ENCODE data around the gene PRKN.

The PRKN gene

DNA sequence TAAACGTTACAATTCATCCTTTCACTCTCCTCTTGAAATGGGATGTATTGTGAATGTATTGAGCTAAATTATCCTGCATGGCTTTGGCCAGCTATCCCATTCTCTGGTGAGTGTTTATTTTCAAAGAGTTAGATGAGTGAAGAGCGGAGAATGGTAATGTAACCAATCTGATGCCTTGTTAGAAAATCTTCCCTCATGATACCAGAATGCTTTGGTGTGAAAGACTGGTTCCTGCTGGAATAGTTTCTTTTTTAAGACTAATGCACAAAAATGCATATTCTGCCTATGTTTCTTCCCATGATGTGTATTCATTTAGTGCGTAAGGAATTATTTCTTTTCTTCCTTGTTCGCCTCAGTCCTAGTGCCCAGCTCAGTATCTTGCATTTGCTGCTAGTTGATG is 506.7 kb downstream of the PRKN start:
- DNase-seq: no peak

DNA sequence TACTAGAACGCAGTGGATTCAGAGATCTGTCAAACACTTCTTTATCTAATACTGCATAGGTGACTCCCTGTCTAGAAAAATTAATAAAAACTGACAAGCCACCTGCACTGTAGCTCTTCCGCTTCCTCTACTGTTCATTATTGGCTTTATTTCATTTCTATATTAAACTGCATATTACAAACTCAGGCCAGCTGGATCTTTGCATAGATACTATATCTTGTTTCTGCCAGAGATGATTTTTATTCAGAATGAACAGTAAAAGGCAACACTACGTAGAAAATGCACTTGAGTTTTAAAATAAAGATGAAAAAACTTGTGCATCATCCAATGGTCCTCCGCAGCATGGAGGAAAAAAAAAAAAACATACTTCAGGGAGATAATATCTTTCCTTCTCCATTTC is 508.3 kb downstream of the PRKN start:
- no peak for DNase-seq

GRCh38 chr6:162217811-162218493 is 509.6 kb downstream of the PRKN start:
- DNase-seq: no peak

GRCh38 chr6:162217058-162217457 is 510.5 kb downstream of the PRKN start:
- no peak for DNase-seq

DNA sequence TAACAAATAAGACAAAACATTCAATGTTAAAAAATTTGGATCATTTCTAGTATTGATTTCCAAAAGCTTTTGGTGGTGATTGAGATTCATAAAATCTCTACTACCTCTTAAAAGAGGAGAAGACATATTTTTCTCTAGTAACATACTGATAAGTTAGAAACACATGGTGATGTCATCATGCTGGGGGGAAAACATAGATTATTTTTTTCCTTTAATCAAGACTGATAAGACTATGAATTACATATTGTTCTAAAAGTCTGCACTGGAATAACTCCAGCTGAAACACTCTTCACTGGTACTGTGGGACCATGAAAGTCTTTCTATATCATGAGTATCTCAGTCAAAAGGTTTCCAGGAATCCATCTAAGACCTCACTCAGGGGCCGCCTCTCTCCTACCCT is 515.8 kb downstream of the PRKN start:
- no peak for DNase-seq

GRCh38 chr6:162211022-162211421 is 516.5 kb downstream of the PRKN start:
- no peak for DNase-seq

DNA sequence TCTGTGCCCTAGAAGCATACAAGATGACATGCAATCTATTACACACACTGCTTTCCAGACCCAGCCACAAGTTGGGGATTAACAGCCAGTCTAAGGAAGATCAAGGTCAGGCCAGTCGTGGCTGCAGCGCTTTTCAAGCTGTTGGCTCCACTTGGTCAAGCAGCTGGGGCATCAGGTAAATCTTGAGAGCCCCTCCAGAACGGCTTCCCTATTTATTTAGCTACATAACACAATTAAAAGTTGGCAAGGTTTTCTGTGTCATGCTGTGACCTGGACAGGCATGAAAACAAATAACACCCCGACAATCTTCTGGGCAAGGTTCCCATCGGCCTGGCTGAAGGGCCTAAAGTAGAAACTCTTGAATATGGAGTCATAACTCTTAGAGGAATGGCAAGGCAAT is 524.3 kb downstream of the PRKN start:
- no peak for DNase-seq

GRCh38 chr6:162200945-162201690 is 526.4 kb downstream of the PRKN start:
- no peak for DNase-seq

DNA sequence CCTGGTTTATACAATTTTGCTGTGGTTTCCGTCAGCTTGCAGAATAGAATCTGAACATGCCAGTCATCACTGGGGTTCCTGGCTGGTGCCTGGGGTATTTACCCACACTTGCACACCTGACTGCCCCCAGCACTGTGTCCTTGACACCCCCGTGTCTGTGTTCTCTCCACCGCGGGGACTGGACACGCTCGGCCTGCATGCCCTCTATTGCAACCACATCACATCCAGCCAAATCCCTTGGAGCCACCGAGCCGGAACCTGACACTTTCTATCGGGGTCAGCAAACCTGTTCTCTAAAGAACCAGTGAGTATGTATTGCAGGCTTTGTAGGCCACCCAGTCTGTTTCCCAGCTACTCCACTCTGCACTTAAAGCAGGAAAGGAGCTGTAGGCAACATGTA is 527.5 kb downstream of the PRKN start:
- no peak for DNase-seq

- no peak for DNase-seq
Observed at GRCh38 chr6:162198925-162199324, 528.6 kb downstream of the PRKN start.

GRCh38 chr6:162198076-162198475 is 529.5 kb downstream of the PRKN start:
- no peak for DNase-seq

GRCh38 chr6:162195441-162195840 is 532.1 kb downstream of the PRKN start:
- no peak for DNase-seq

DNA sequence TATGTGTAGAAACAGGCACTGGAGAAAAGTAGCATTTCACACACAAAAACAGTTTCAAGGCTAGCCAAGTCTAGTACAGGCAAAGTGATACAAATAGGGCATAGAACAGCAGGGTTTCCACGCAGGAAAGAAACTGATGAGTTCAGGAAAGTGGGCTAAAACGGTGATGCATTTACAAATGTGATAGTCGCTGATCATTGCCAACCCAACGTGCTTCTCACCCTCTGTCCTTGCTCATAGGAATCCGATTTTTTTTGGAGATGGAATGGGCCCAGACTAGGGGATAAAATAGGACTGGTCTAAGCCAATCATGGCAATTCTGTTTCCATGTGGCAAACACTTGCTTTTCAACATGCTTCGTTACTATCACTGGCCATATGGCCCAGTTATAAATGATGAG is 536.6 kb downstream of the PRKN start:
- DNase-seq: no peak

DNA sequence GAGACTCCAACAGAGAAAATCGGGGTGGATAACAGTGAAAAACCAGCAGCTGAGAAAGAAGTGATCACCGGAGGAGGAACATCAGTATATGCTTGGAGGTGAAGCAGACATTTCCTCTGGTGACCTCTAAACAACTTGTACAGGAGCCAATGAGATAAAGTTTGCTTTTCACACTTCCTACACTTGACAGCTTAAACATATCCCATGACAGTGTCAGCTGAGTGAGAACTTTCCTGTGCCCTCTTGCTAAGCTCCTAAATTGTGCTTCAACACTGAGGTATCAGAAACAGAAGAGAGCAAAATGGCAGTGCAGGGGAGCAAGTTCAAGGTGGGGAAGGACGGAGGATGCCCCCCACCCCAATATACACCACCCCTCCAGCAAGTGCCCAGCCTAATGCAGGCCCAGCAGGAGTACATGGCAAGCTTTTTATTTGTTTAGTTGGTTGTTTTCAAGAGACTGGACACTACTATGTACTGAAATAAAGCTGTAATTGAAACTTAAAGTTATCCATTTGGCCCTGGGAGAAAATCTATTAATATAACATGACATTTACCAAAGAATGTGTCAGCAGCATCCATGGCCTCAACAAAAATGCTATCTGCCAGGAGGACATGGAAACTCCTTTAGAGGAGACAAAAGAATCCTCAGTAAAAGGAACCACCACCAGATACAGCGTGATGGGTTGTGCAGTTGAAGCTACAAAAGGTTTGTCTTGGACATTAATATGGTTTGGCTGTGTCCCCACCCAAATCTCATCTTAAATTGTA is 540.2 kb downstream of the PRKN start:
- DNase-seq: no peak

DNA sequence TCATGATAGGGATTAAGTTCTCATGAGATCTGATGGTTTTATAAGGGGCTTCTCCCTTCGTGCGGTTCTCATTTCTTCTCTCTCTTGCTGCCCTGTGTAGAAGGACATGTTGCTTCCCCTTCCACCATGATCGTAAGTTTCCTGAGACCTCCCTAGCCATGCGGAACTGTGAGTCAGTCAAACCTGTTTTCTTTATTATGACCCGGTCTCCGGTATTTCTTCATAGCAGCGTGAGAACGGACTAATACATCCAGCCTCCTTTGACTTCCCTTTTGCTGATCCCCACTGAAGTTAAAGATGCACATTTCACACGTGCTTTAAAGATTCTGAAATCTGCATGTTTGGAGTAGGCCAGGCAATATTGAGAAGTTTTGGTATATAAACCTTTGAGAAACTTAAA is 543.1 kb downstream of the PRKN start:
- DNase-seq: no peak

GRCh38 chr6:162181741-162182401 is 545.7 kb downstream of the PRKN start:
- no peak for DNase-seq

DNA sequence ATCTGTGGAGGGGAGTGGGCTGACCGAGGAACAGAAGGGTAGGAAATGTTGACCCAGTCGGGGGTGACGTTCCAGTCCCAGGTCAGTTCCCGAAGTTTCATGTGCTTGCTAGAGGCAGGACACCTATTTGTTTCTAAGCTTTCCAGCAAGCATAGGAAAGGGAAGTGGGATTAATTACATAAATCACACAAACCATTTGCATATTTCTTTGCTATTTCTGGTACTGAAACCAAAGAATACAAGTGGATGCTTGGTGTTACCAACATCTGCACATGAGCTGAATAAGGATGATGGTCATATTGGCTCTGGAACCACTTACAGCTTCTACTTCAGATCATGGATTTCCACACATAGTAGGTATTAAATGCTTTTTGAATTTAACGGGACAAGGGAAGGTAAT is 546.5 kb downstream of the PRKN start:
- no peak for DNase-seq

GRCh38 chr6:162179196-162179951 is 548.2 kb downstream of the PRKN start:
- DNase-seq: no peak

GRCh38 chr6:162178666-162179065 is 548.9 kb downstream of the PRKN start:
- DNase-seq: no peak

DNA sequence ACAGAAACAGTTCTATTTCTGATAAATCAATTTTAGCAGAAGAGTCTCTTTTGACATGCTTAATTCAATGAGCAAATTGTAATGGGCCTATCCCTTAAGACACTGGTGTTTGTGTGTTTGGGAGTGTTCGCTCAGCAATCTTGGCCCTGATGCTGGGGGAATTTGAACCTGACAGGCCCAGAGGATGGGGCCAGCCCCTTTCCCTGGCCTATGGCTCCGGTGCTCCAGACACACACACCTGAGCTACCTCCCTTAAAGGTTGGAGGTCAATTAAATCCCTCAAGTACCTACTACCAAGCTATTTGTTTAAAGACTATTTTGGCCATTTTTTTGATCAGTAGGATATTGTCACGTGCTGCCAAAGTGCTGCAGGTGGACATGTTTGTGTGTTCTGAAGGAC is 549.3 kb downstream of the PRKN start:
- no peak for DNase-seq

- no peak for DNase-seq
Observed at GRCh38 chr6:162177746-162178145, 549.8 kb downstream of the PRKN start.

- no peak for DNase-seq
Observed at GRCh38 chr6:162173466-162173865, 554.1 kb downstream of the PRKN start.

DNA sequence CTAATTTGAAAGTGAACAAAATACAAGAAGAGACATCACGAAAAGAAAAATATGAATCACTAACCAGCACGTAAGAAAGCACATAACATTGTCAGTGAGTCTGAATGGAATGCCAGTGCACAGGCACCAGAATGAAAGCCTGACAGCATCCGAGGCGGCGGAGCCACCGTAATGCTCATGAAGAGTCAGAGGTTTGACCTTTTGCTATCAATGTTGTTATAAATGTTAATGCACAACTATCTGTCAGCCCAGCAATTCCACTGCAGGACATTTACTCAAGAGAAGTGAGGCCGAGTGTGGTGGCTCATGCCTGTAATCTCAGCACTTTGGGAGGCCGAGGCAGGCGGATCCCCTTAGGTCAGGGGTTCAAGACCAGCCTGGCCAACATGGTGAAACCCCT is 562.1 kb downstream of the PRKN start:
- DNase-seq: no peak
